Choroid plexus epithelial cell (primary cell): ENCODE data around the gene PAFAH1B2.

Experiments
- DNase-seq: peaks from one replicate; pipeline ENCODE4 v3.0.0-alpha.2; 2010; ENCODE audit warnings: low read depth
- H3K4me3 ChIP-seq: 2 replicates; pipeline ENCODE4 v1.5.1; 2011; ENCODE audit warnings: low read depth, mild to moderate bottlenecking, control low read depth, low read length, moderate library complexity
- CTCF ChIP-seq: conservative IDR thresholded peaks from 2 replicates; pipeline ENCODE4 v1.5.1; 2011; ENCODE audit warnings: low read depth, mild to moderate bottlenecking, control low read depth, inconsistent platforms, low read length, moderate library complexity

Gene PAFAH1B2

DNA sequence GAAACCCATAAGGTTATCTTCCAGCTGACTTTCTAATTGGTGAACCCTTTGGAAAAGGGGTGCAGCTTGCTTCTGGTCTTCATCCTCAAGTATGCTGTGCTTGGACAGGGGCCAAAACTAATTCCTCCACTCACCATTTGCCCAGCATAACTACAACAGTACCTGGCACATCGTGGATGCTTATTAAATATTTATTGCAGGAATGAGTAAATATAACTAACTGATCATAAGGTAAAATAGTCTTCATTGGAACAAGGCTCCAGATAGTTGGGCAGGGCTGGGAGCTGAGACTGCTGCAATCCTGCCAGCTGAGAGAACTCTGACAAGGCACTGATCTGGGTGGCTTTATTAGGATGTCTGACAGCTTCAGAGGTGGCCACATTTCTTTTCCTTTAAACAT is 32.1 kb downstream of the PAFAH1B2 start:
- H3K4me3 ChIP-seq, result no peak overlapping the region
- TF ChIP-seq CTCF, result no peak
- DNase-seq, result no peak

DNA sequence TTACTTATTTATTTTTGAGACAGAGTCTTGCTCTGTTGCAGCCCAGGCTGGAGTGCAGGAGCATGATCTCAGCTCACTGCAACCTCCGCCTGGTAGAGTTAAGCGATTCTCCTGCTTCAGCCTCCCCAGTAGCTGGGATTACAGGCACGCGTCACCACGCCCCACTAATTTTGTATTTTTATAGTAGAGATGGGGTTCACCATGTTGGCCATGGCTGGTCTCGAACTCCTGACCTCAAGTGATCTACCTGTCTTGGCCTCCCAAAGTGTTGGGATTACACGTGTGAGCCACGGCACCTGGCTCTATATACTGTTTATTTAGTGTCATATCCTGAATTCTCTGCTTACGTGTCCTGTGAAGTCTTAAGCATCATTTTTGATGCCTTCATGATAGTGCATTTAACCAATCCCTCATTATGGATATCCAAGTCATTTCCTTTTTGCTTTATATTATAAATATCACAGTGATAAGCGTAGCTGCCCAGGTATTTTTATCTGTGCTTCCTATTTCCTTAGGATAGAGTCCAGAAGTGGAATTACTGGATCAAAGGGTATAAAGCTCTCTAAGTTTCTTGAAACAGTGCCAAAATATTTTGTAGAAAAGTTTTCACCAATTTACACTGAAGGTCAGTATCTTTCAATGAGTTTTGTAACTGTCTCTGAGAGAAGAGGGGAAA is 33.6 kb downstream of the PAFAH1B2 start:
- TF ChIP-seq CTCF, result no peak
- DNase-seq, result no peak
- peak overlapping the region; percentile 77 for H3K4me3 ChIP-seq

GRCh38 chr11:117178210-117179034 is 34.3 kb downstream of the PAFAH1B2 start, which contains the start of gene SIDT2:
Gene SIDT2, plus strand, starts transcription at chr11:117178743. Its CDS starts 521 bp downstream, at chr11:117179264.
- DNase-seq, result peak; percentile 96
- no peak for TF ChIP-seq CTCF
- peak within 1 kb of the TSS; percentile 77 for H3K4me3 ChIP-seq

DNA sequence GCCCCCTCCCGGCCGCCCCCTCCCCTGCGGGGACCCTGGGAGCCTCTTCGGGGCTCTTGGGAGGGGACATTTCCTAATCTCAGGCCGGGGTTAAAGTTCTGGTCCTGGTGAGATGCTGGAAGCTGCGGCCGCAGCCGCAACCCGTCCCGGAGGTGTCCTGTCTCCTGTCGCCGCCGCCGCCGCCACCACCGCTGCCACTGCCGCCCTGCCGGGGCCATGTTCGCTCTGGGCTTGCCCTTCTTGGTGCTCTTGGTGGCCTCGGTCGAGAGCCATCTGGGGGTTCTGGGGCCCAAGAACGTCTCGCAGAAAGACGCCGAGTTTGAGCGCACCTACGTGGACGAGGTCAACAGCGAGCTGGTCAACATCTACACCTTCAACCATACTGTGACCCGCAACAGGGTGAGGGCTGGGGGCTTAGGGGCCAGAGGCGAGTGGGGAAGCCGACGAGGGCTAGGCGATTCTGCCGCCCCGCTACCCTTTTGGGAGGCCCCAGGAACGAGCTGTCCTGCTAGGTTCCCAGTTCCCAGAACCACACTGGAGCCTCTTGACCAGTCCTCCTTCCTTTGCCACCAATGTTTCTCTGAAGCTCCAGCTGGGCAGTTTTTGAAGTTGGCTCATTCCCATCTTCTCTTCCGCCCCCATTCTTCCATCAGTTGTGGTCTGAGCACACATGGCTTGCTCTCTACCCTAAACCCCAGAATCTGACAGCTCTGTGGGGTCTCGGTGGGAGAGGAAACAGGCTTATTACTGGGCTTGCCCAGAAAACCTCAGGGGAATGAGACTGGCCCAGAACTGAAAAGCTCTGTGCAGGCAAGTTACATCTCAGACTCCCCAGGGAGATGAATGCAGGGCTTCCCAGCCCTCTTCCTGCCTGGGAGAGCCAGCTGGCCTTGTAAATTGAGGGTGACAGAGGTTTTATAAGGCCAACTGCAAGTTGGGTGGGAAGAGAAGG is 35.2 kb downstream of the PAFAH1B2 start:
- H3K4me3 ChIP-seq, result peak overlapping the region; percentile 77
- DNase-seq, result peak; percentile 58
- TF ChIP-seq CTCF, result no peak

GRCh38 chr11:117180020-117180419 is 35.9 kb downstream of the PAFAH1B2 start:
- TF ChIP-seq CTCF, result no peak
- peak; percentile 39 for DNase-seq
- peak overlapping the region; percentile 77 for H3K4me3 ChIP-seq

GRCh38 chr11:117180661-117181585 is 36.8 kb downstream of the PAFAH1B2 start:
- DNase-seq, result peak; percentile 88
- H3K4me3 ChIP-seq, result no peak overlapping the region
- TF ChIP-seq CTCF, result peak; percentile 90
